RWPE2 (cell line): ENCODE results near the gene NBPF1.
"Not testable (repeated sequence)": the region's sequence is repeated elsewhere in the genome, so short reads cannot be mapped to it uniquely, and the experiment has no call there.

ENCODE experiments used
- ATAC-seq: fragments of 200-7000 bp; cut with Tn5 transposase; 3 replicates; pipeline ENCODE4 v1.9.1; 2021; ENCODE audit warnings: low read depth
- DNase-seq: peaks from one replicate; pipeline ENCODE4 v3.0.0-alpha.2; 2020; ENCODE audit warnings: low spot score
- H3K27ac ChIP-seq: fragments of 450-650 bp; 2 replicates; pipeline ENCODE4 v1.5.1; 2017; ENCODE audit warnings: mild to moderate bottlenecking; ENCODE audit not compliant: poor library complexity, severe bottlenecking
- H3K27me3 ChIP-seq: fragments of 250-450 bp; sonication (Bioruptor Pico); 2 replicates; pipeline ENCODE4 v1.5.1; 2021; ENCODE audit warnings: mild to moderate bottlenecking, moderate library complexity; ENCODE audit not compliant: insufficient read depth, poor library complexity, severe bottlenecking
- H3K36me3 ChIP-seq: fragments of 250-450 bp; sonication (Bioruptor Pico); 2 replicates; pipeline ENCODE4 v1.5.1; 2020; ENCODE audit warnings: low read depth, mild to moderate bottlenecking, moderate library complexity
- H3K4me1 ChIP-seq: fragments of 250-450 bp; sonication (Bioruptor Pico); 2 replicates; pipeline ENCODE4 v1.5.1; 2021; ENCODE audit warnings: mild to moderate bottlenecking, moderate library complexity; ENCODE audit not compliant: insufficient read depth, poor library complexity, severe bottlenecking
- H3K4me3 ChIP-seq: fragments of 250-450 bp; sonication (Bioruptor Pico); 2 replicates; pipeline ENCODE4 v1.5.1; 2021; ENCODE audit warnings: mild to moderate bottlenecking, moderate library complexity; ENCODE audit not compliant: severe bottlenecking
- H3K9me3 ChIP-seq: fragments of 250-450 bp; sonication (Bioruptor Pico); 2 replicates; pipeline ENCODE4 v1.5.1; 2021; ENCODE audit warnings: mild to moderate bottlenecking, moderate library complexity; ENCODE audit not compliant: severe bottlenecking

Gene NBPF1

DNA sequence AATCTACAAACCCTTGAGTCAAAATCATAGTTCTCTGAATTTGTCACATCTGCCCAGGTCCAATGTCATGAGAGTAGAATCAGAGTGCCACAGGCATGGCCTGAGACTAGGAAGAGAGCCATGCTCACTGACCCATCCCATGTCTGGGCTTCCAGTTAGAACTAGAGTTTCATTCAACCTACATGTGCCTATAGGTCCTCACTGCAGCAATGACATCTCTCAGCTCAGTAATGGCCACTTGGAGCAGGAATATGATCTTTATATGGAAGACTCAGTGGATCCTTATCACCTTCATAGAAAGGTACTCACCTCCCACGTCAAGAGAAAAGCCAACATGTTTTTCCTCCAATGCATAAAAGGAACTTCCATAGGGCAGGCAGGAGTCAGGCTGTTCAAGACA is 48.0 kb downstream of the NBPF1 start:
- not testable (repeated sequence) for ATAC-seq, H3K4me3 ChIP-seq, H3K9me3 ChIP-seq, H3K36me3 ChIP-seq, H3K27me3 ChIP-seq, DNase-seq, H3K4me1 ChIP-seq, H3K27ac ChIP-seq

DNA sequence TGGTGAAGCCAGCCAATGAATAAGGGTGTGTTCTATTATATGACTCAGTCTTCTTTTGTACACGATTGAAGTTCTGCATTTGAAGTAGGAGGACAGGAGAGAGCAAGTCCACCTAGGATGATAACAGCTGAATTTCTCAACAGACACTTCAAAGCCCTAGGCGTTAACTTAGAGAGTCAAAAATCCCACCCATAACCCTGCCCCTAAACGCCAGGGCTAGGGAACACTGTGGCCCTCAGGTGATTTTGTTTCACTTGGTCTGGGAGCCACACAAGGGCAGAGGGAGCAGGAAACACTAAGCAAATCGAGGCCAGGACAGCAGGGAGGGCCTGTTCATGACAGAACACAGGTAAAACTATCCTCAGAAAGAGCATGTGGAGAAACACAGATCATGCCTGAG is 52.3 kb downstream of the NBPF1 start:
- ATAC-seq, H3K36me3 ChIP-seq, H3K4me3 ChIP-seq, H3K9me3 ChIP-seq, DNase-seq, H3K4me1 ChIP-seq, H3K27me3 ChIP-seq, H3K27ac ChIP-seq: not testable (repeated sequence)

DNA sequence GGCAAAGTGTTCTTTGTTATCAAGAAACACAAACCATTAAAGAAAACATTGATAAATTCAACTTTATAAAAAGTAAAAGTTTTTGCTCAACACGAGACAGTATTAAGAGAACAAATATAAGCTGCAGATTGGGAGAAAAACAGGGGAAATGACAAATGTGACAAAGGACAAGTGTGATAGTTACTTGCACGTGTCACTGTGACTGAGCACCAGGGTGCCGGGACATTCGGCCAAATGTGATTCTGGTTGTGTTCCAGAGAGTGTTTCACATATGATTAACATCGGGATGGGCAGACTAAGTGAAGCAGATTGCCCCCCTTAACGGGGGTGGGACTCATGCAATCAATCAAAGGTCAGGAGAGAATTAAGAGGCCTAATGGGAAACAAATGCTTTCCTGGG is 52.9 kb downstream of the NBPF1 start:
- H3K27ac ChIP-seq, ATAC-seq, H3K4me3 ChIP-seq, H3K9me3 ChIP-seq, H3K4me1 ChIP-seq, DNase-seq, H3K36me3 ChIP-seq, H3K27me3 ChIP-seq: not testable (repeated sequence)

GRCh38 chr1:16559688-16560087 is 53.7 kb downstream of the NBPF1 start:
- H3K36me3 ChIP-seq, H3K9me3 ChIP-seq, DNase-seq, H3K27me3 ChIP-seq, H3K27ac ChIP-seq, H3K4me3 ChIP-seq, H3K4me1 ChIP-seq: not testable (repeated sequence)
- ATAC-seq = peak; percentile 89

- H3K9me3 ChIP-seq, H3K4me3 ChIP-seq, ATAC-seq, H3K27ac ChIP-seq, H3K4me1 ChIP-seq, H3K36me3 ChIP-seq, DNase-seq, H3K27me3 ChIP-seq: not testable (repeated sequence)
Measured at GRCh38 chr1:16557034-16557433, 56.3 kb downstream of the NBPF1 start.

GRCh38 chr1:16553244-16553643 is 60.1 kb downstream of the NBPF1 start:
- not testable (repeated sequence) for H3K27me3 ChIP-seq, H3K4me1 ChIP-seq, ATAC-seq

DNA sequence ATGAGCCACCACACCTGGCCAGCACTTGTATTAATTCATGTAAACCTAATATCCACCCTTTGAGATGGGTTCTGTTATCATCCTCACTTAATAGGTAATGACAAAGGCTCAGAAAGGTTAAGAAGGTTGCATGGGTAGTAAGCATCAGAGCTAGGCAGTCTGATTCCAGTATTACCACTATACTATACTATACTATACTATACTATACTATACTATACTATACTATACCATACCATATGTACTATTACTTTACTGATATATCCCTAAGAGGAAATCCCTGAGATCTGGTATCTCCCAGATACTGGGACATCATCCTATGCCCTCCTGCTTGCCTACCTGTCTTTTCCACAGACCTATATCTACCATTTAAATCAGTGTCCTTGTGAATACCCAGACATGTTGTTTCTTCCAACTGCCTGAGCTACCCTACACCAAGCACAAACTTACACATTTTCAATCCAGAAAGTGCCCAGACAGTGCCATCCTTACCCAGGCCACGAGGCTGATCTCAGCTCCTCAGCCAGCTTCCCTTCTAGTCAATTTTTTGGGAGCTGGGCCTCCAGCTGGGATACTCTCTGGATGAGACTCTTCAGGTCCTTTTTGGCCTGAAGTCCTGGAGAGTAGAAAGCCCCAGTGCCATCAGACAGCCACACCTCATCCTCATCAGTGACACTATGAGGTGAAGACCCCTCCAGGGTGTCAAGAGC is 63.0 kb downstream of the NBPF1 start:
- DNase-seq, H3K27me3 ChIP-seq, H3K36me3 ChIP-seq, H3K4me1 ChIP-seq, ATAC-seq, H3K4me3 ChIP-seq, H3K9me3 ChIP-seq, H3K27ac ChIP-seq: not testable (repeated sequence)

More at GRCh38 chr1:16553244-16553643, 60.1 kb downstream of the NBPF1 start:
- H3K9me3 ChIP-seq, H3K4me3 ChIP-seq, DNase-seq, H3K36me3 ChIP-seq, H3K27ac ChIP-seq: not testable (repeated sequence)

GRCh38 chr1:16549545-16549944 is 63.8 kb downstream of the NBPF1 start:
- H3K27ac ChIP-seq, H3K9me3 ChIP-seq, H3K36me3 ChIP-seq, ATAC-seq, H3K27me3 ChIP-seq, DNase-seq, H3K4me3 ChIP-seq, H3K4me1 ChIP-seq: not testable (repeated sequence)

- not testable (repeated sequence) for H3K4me3 ChIP-seq, H3K4me1 ChIP-seq, H3K36me3 ChIP-seq, H3K27ac ChIP-seq, H3K9me3 ChIP-seq, DNase-seq, H3K27me3 ChIP-seq
- 0 out of 3 replicates have a peak, but pooled peaks have one; percentile 18 for ATAC-seq
Measured at GRCh38 chr1:16547502-16548241, 65.7 kb downstream of the NBPF1 start.

- ATAC-seq = peak; percentile 82
- not testable (repeated sequence) for DNase-seq, H3K36me3 ChIP-seq, H3K27me3 ChIP-seq, H3K4me3 ChIP-seq, H3K27ac ChIP-seq, H3K9me3 ChIP-seq, H3K4me1 ChIP-seq
Measured at GRCh38 chr1:16545682-16546095, 67.7 kb downstream of the NBPF1 start.

DNA sequence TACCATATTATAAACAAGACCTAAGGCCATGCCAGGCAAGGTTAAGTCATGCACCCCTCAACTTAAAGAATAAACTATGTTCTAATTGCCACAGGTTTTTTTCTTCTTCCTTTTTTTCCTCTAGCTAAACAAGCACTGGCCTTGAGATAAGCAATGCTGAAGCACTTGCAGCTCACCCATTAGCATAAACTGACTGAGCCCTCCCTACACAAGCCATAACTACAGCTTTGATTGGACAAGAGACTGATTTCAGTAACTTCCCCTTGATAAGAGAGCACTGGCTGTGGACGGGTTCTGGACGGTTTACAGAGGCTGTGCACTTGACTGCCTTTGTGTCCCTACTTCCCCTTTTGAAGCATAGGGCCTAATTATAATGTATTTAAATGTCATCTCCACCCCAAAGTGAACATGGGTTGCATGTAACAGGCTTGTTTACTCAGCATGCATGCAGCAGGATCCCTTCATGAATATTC is 72.9 kb downstream of the NBPF1 start:
- DNase-seq, H3K4me3 ChIP-seq, ATAC-seq: not testable (repeated sequence)

More for the DNA sequence above, 72.9 kb downstream of the NBPF1 start:
- not testable (repeated sequence) for H3K4me1 ChIP-seq, H3K9me3 ChIP-seq, H3K27me3 ChIP-seq, H3K36me3 ChIP-seq, H3K27ac ChIP-seq
